Stimulated activated CD4-positive, alpha-beta T cell treated with anti-CD3 and anti-CD28 coated beads, Interleukin-4, amount 100 ng/mL, for 24 hours (primary cell): ENCODE results near the gene PRRG4.
A peak's percentile ranks its signal among the peaks of the same experiment; 100 is the strongest.
"Not testable (repeated sequence)": the region's sequence is repeated elsewhere in the genome, so short reads cannot be mapped to it uniquely, and the experiment has no call there.

Experiments used
- DNase-seq: peaks from one replicate; pipeline ENCODE4 v3.0.0-alpha.2; 2020

Gene PRRG4

DNA sequence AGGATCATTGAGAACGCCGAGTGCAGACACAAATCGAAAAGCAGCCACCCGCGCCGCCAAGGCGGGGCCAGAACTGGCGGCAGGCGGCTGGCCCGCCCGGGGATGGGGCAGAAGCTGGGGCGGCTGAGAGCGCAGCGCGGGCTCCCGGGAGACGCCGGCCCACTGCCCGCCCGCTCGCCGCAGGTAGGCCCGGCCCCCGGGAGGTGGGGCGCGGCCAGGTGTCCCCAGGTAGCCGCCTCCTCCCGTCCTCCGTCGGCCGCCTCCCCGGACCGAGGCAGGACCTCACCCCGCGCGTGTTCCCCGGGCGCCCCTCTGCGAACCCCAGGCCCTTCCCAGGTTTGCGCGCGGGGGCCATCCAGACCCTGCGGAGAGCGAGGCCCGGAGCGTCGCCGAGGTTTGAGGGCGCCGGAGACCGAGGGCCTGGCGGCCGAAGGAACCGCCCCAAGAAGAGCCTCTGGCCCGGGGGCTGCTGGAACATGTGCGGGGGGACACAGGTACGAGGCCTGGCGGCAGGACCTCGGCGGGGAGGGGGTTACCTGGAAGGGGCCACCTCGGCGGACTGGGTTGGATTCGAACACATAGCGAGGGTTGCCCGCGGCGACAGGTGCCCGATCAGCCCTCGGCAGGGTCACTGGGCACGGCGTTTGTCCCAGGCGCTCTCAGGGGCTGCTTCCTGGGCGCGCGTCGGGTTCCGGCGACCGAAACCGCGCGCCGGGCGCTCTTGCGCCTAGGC is at the start of gene PRRG4:
TSS of gene PRRG4 (plus strand) at position 248 of the 733 bp plus-strand sequence. CDS start 603 bp downstream, outside the sequence.
- peak; percentile 37 for DNase-seq

GRCh38 chr11:32780839-32781238 is 48.9 kb upstream of the PRRG4 start:
- not testable (repeated sequence) for DNase-seq

GRCh38 chr11:32781721-32782120 is 48.0 kb upstream of the PRRG4 start:
- no peak for DNase-seq

GRCh38 chr11:32785262-32785661 is 44.5 kb upstream of the PRRG4 start:
- no peak for DNase-seq

- no peak for DNase-seq
Measured at GRCh38 chr11:32786811-32787210, 42.9 kb upstream of the PRRG4 start.

GRCh38 chr11:32790916-32791315 is 38.8 kb upstream of the PRRG4 start:
- DNase-seq, result no peak

- DNase-seq, result no peak
Measured at GRCh38 chr11:32792111-32792947, 37.4 kb upstream of the PRRG4 start.

DNA sequence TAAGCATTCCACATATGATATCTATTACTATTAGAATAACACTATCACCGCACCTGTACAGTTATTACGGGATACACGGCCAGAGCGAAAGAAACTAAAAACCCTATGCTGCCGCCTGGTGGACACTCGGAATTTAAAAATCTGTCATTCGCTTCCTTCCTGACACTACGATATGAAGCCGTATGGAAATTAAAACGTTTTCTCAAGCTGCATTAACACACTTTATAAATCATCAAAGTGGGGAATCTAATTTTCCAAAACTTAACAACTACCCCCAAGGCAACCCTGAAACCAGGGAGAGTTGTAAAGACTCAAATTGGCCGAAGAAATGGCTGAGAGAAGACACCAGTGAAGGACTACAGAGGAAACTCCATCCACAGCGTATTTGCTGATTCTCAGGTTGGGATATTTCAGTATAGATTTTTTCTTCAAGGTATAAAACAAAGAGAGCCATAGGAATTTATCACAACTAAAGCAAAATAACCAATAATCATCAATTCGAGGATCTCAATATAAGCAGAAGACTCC is 36.7 kb upstream of the PRRG4 start:
- DNase-seq, result peak; percentile 68

GRCh38 chr11:32794439-32794838 is 35.3 kb upstream of the PRRG4 start, which contains the start of gene CCDC73:
Gene CCDC73 (minus strand): TSS chr11:32794662. CDS start chr11:32760243, 34,419 bp downstream.
- no peak for DNase-seq

- no peak for DNase-seq
Measured at GRCh38 chr11:32796425-32796824, 33.3 kb upstream of the PRRG4 start.

- DNase-seq, result peak; percentile 64
Measured at GRCh38 chr11:32809313-32809712, 20.4 kb upstream of the PRRG4 start.

- no peak for DNase-seq
Measured at GRCh38 chr11:32817181-32817851, 12.4 kb upstream of the PRRG4 start.

- DNase-seq, result no peak
Measured at GRCh38 chr11:32817852-32818183, 11.9 kb upstream of the PRRG4 start.

DNA sequence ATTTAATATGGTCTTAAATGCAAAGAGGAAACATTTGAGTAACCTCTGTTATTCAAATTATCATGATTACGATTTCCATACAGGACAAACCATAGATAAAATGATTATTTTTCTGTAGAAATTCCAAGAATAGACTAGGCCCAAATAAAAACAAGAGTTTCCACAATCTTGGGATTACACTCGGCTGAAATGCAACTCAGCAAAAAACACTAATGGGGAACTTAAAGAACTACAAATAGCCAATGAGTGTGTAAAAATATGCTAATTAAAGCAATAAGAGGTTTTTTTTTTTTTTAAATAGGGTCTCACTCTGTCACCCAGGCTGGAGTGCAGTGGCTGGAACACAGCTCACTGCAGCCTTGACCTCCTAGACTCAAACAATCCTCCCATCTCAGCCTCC is 10.5 kb upstream of the PRRG4 start:
- DNase-seq, result no peak

GRCh38 chr11:32820497-32820896 is 9.2 kb upstream of the PRRG4 start:
- no peak for DNase-seq

DNA sequence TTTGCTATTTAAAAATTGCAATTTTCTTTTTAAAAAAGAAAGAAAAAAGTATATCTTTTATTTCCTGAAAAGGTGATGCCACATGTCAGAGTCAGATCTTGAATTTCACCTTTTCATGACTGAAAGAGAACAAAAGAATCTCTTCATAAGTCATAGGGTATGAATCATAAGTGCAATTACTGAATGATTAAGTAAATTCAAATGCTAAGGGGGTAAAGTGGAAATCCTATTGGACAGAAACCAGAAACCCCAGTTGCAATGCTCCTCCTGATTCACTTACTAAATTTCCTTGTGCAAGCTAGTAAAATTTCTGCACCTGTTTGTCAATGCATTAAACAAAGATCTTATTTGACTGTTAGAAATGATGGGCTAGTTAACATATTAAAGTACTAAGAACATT is 8.2 kb upstream of the PRRG4 start:
- DNase-seq, result no peak

DNA sequence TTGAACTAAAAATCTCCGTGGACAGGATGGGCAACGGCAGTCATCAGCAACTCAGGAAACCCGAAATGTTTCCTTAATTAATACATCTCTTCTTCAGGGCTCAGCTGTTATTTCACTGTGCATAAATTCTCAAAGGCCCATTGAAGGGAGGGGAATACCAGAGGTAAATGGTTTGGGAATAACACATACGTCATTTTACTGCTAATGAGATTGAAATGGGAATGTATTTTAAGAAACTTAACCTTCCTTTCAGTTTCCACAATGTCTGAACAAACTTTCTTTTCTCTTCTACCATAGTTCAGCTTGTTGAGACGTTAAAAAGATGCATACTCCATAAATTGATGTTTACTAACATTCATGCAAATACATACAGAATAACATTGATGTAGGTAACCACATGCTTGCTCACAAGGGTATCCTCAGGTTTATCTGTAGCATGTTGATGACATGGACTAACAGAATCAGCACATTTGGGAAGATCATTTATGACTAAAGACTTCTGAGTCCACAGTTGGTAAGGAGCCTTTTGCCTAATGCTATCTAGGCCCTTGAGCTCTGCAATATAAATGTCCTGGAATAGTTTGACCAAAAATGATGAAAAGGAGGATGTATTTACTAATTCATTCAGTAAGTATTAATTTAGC is 7.7 kb upstream of the PRRG4 start:
- DNase-seq, result no peak

GRCh38 chr11:32823617-32824016 is 6.1 kb upstream of the PRRG4 start:
- DNase-seq, result not testable (repeated sequence)

DNA sequence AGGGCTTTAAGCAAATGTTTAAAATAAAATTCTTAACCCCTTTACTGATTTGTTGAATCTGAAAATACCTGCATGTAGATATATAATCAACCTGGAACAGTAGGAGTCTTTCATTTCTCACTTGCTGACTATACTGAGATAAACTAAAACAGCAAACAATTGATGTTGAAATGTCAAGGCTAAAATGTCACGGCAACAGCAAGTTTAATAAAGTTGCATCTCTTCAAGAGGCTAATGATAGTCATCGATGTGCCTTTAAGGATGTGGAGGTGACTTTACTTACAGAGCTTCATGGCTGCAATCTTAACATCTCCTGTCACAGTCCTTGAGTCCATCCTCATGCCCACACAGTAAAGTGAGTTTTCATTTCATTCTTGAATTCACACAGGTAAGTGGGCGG is 3.6 kb upstream of the PRRG4 start:
- no peak for DNase-seq

DNA sequence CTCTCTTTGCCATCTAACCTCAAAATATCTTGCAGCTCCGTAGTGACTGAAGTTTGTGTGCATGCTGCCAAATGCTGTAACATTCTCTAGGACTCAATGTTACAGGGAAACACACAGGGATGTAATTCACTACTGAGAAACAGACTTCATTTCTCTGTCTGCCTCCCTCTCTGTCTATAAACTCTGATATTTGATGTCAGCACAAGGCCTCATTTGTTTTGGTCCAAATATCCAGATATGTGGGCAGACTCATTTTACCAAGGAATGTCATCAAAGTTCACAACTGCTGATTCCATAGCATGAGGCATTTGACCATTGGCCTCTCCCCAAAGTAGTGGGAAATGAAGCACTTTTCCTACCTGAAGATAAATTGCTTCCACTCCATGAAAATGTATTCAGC is 2.5 kb upstream of the PRRG4 start:
- DNase-seq, result no peak

DNA sequence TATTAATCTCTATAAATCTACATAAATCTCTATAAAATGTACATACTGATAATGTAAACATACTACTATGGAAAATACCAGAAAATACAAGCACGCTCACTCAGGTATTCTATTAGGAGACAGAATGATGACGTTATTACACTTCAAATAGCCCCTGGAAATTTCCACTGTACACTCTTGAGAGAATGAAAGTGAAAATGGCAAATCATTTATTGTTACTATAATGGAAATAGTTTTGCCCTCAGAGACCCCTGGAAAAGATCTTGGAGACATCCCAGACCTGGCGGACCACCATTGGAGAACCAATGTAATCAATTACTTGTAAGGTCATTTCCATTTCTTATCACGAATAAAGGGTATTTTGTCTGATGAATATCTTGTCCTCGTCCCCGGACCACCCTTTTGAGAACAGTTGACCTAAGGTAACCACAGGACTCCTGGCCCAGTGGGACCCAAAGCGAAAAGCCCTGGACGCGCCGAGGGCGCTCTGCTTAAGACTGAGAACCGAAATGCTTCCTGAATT is 509 bp upstream of the PRRG4 start:
- no peak for DNase-seq

GRCh38 chr11:32830413-32830738 is 649 bp downstream of the PRRG4 start:
- DNase-seq, result no peak

DNA sequence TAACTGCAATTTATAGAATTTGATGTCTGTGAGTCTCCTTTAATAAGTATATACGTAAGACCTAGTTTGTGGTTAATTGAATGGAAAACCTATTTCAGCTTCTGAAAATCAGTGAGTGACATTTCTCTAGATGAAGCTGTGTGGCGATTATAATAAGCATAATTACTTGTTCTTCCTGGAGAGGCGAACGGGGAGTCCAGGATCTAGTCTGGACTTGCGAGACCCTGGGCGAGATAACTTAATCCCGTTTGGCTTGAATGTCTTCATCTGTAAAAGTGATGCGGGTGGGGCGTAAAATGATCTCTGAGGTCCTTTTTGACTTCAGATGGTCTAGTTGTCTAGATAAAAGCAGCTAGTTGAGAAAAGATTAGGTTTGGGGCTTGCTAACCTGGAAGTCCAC is 1.1 kb downstream of the PRRG4 start:
- no peak for DNase-seq
